ENCODE results near the gene SCAMP2. TPM values are rescaled to one million over a fixed set of nuclear protein-coding genes. Genes with fewer than 3 reads are reported as not detected.

SCAMP2 gene
- total and polyA plus RNA-seq, 10 of the 15 experiments (the other 5 are each of a cell fraction or from before 2014, with no cell fraction given): 10.9 to 158 (median 99.6) TPM

GRCh38 chr15:74890665-74890960 lies 17.4 kb upstream of the SCAMP2 start:
- no peak for FAIRE-seq
- in situ Hi-C loops (cut with MboI): no loop called here
- intact Hi-C loops (cut with micrococcal nuclease; ENCODE audit: unreplicated experiment): no loop called here
- WGBS (ENCODE audit: insufficient coverage, insufficient replicate concordance, low lambda C conversion rate, missing lambda C conversion rate): 0% methylated on average over 1 of the region's 1 CpG
- H3K79me2 ChIP-seq (ENCODE audit: control insufficient read depth, insufficient read depth, low read length): peaks cover 12% of the 10 kb centered on the region
- peak overlapping the region; percentile 66 for H3K27ac ChIP-seq (ENCODE audit: control insufficient read depth, insufficient read depth)
- no TSS peak for BruUV-seq (replicated peaks)
- ChIA-PET RAD21 (ENCODE audit: unreplicated experiment) (interaction anchor here (1.8 kb wide), 1 partner anchor 21 kb away, joined by 4 read pairs; no protein-coding TSS in a partner anchor), CTCF (interaction anchor here (1.6 to 4.5 kb wide), 2 partner anchors 10 to 13 kb away, joined by 8 to 37 read pairs; no protein-coding TSS in a partner anchor), SMC1A (ENCODE audit: uncharacterized antibody, unreplicated experiment) (interaction anchor here (0.9 to 1.7 kb wide), 3 partner anchors 9 to 21 kb away, joined by 3 to 7 read pairs (median 6); no protein-coding TSS in a partner anchor), POLR2A (interaction anchor here (0.5 kb wide), 1 partner anchor 31 kb away, joined by 4 read pairs; no protein-coding TSS in a partner anchor)
- H3K27me3 ChIP-seq (replicated peaks in 1 of 2; ENCODE audit: control insufficient read depth in 2 of 2, insufficient read depth in 2 of 2, low read length in 1 of 2): no peaks in the 10 kb centered on the region
- no peak for ATAC-seq
- no peak overlapping the region for H2AFZ ChIP-seq (ENCODE audit: control insufficient read depth, low read depth, low read length)
- peaks cover 0 to 6% of the 10 kb centered on the region in 2 experiments; a peak in 2 of 4 replicates for H3K36me3 ChIP-seq (ENCODE audit: control insufficient read depth in 2 of 2, insufficient read depth in 2 of 2, low read length in 1 of 2)
- peak overlapping the region; percentile 85 for H3K4me2 ChIP-seq (ENCODE audit: control insufficient read depth, insufficient read depth)
- peak overlapping the region; percentile 84 for H3K9ac ChIP-seq (ENCODE audit: control insufficient read depth, insufficient read depth, low read length)
- no peaks in the 10 kb centered on the region for H4K20me1 ChIP-seq (ENCODE audit: control insufficient read depth, insufficient read depth)
- no peak for DNase-seq (ENCODE audit: low read depth, low spot score)
- no peaks in the 10 kb centered on the region for H3K9me3 ChIP-seq (replicated peaks; ENCODE audit: control insufficient read depth, insufficient read depth, low read length)
- H3K4me3 ChIP-seq: peak overlapping the region; percentile 83
- peaks cover 25% of the 10 kb centered on the region for H3K4me1 ChIP-seq (ENCODE audit: control insufficient read depth, insufficient read depth, low read length)
- TF ChIP-seq NFYB (IDR thresholded peaks at IDR 0.05; ENCODE audit: insufficient read depth, low read depth, low read length) (no peak), FOXK2 (IDR thresholded peaks at IDR 0.05) (no peak), EED (IDR thresholded peaks at IDR 0.05; ENCODE audit: low read depth) (no peak), ZBTB33 (IDR thresholded peaks at IDR 0.05) (no peak), HSF1 (IDR thresholded peaks at IDR 0.05; ENCODE audit: low read depth, low read length) (no peak), IRF3 (IDR thresholded peaks at IDR 0.05) (no peak), CEBPB (IDR thresholded peaks at IDR 0.05; ENCODE audit: borderline replicate concordance in 1 of 2, low read depth in 2 of 2, low read length in 2 of 2) (no peak), POU2F2 (IDR thresholded peaks at IDR 0.05; ENCODE audit: borderline replicate concordance, low read depth, low read length) (no peak), PML (IDR thresholded peaks at IDR 0.05; ENCODE audit: low read length) (no peak), CUX1 (IDR thresholded peaks at IDR 0.05; ENCODE audit: insufficient replicate concordance, low read depth, low read length) (no peak), TCF7 (IDR thresholded peaks at IDR 0.05; ENCODE audit: borderline replicate concordance) (no peak), ELK1 (IDR thresholded peaks at IDR 0.05; ENCODE audit: low read depth, low read length) (no peak), FOS (IDR thresholded peaks at IDR 0.05; ENCODE audit: borderline replicate concordance, extremely low read depth, insufficient read length) (no peak)
